Bronchial epithelial cell (primary cell): ENCODE results near the gene MSANTD3. TPM values are rescaled to one million over a fixed set of nuclear protein-coding genes. Genes with fewer than 3 reads are reported as not detected.
"Not testable (repeated sequence)": the region's sequence is repeated elsewhere in the genome, so short reads cannot be mapped to it uniquely, and the experiment has no call there.

Experiments used
- DNase-seq: peaks from one replicate; pipeline ENCODE4 v3.0.0-alpha.2; 2010; ENCODE audit warnings: low read depth
- FAIRE-seq: peaks from 2 replicates; lab custom pipeline; 2011; peaks lifted over from hg19 to GRCh38; lab: Jason Lieb, UNC
- H3K27me3 ChIP-seq: 2 replicates; pipeline ENCODE4 v1.5.1; 2011; ENCODE audit warnings: low read length; ENCODE audit not compliant: control insufficient read depth, insufficient read depth
- H3K36me3 ChIP-seq: 2 replicates; pipeline ENCODE4 v1.5.1; 2011; ENCODE audit warnings: low read length; ENCODE audit not compliant: control insufficient read depth, insufficient read depth
- H3K4me3 ChIP-seq: 2 replicates; pipeline ENCODE4 v1.5.1; 2011; ENCODE audit warnings: mild to moderate bottlenecking, low read depth, low read length, control low read depth
- total RNA-seq: library from RNA; depleted of rRNA; stranded (reverse); fragments of >200 nt; gene quantifications from 2 replicates; pipeline ENCODE4 v1.2.1, GENCODE V29; 2014
- TF ChIP-seq, protein P1 (sequence below): IDR thresholded peaks from 2 replicates; pipeline ENCODE4 v1.5.1; 2011; ENCODE audit warnings: mild to moderate bottlenecking, moderate library complexity, low read length, control low read depth, inconsistent platforms; ENCODE audit not compliant: insufficient read depth, severe bottlenecking

Gene MSANTD3
- total RNA-seq, 1 donor from 2014 or later = 37.1 TPM

- TF ChIP-seq, protein P1, sequence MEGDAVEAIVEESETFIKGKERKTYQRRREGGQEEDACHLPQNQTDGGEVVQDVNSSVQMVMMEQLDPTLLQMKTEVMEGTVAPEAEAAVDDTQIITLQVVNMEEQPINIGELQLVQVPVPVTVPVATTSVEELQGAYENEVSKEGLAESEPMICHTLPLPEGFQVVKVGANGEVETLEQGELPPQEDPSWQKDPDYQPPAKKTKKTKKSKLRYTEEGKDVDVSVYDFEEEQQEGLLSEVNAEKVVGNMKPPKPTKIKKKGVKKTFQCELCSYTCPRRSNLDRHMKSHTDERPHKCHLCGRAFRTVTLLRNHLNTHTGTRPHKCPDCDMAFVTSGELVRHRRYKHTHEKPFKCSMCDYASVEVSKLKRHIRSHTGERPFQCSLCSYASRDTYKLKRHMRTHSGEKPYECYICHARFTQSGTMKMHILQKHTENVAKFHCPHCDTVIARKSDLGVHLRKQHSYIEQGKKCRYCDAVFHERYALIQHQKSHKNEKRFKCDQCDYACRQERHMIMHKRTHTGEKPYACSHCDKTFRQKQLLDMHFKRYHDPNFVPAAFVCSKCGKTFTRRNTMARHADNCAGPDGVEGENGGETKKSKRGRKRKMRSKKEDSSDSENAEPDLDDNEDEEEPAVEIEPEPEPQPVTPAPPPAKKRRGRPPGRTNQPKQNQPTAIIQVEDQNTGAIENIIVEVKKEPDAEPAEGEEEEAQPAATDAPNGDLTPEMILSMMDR = no peak
- FAIRE-seq = no peak
- H3K27me3 ChIP-seq = no peaks in the 10 kb centered on the region
- H3K4me3 ChIP-seq = no peak overlapping the region
- peaks cover 1% of the 10 kb centered on the region for H3K36me3 ChIP-seq
- no peak for DNase-seq
Observed at GRCh38 chr9:100432736-100433135, 5.8 kb downstream of the MSANTD3 start.

- H3K36me3 ChIP-seq = peaks cover 1% of the 10 kb centered on the region
- TF ChIP-seq, protein P1 = no peak
- FAIRE-seq = no peak
Observed at GRCh38 chr9:100436571-100436970, 9.6 kb downstream of the MSANTD3 start.

DNA sequence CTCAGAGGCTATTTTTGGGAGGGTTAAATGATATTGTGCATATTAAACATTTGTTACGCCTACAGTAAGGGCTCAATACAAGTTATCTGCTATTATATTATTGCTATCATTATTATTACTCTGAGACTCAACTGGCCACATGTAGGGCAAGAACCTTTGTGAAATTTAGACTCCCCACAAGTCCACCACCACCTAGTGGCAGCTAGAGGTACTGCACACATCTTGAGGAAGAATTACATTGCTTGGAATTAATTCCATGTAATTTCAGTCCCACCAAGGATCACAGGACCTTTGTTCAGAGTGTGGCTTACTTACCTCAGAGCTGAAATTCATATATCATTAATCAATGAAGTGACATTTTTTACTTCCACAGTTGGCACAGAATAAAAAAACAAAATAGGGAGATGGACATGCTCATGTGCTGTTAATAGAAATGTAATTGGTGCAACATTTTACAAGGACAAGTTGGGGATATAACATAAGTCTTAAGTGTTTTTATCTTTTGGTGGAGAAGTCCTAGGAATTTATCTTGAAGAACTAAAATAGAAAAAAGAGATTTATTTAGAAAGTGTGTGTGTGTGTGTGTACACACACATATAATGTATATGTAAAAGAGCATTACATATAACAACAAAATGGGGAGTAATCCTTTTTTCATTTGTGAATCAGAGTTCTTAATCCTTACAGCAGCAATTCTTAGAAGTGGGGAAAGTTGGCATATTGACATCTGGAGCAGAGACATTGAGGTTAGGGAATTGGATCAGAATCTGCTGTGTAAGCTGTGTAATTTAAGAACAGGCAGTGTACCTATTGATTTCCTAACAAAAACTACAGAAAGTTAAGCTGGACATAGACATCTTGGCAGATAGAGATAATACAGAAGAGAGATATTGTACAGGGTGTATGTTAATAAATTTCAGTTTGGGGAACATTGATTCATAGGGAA, 11.2 kb downstream of the MSANTD3 start:
- no peak for FAIRE-seq

More at GRCh38 chr9:100436571-100436970, 9.6 kb downstream of the MSANTD3 start:
- Histone ChIP-seq H3K27me3 (no peaks in the 10 kb centered on the region), H3K4me3 (no peak overlapping the region)
- no peak for DNase-seq

GRCh38 chr9:100440071-100440470, 13.1 kb downstream of the MSANTD3 start:
- H3K27me3 ChIP-seq = no peaks in the 10 kb centered on the region
- H3K36me3 ChIP-seq = peaks cover 3% of the 10 kb centered on the region
- TF ChIP-seq, protein P1 = no peak
- DNase-seq (peak; percentile 21), FAIRE-seq (no peak)
- H3K4me3 ChIP-seq = no peak overlapping the region

More for the DNA sequence above, 11.2 kb downstream of the MSANTD3 start:
- TF ChIP-seq, protein P1 = peak; percentile 69
- Histone ChIP-seq H3K36me3 (peaks cover 3% of the 10 kb centered on the region), H3K27me3 (no peaks in the 10 kb centered on the region), H3K4me3 (no peak overlapping the region)
- DNase-seq = peak; percentile 75

DNA sequence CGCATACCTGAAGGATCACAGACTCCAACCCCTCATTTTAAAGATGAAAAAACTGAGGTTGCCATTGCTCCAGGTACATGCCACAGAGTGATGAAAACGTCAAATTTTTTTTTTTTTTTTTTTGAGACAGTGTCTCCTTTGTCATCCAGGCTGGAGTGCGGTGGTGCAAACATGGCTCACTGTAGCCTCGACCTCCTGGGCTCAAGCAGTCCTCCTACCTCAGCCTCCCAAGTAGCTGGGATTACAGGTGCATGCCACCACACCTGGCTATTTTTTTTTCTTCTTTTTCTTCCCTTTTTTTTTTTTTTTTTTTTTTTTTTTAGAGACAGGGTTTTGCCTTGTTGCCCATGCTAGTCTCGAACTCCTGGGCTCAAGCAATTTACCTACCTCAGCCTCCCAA, 13.5 kb downstream of the MSANTD3 start:
- H3K4me3 ChIP-seq, FAIRE-seq, DNase-seq, H3K27me3 ChIP-seq, H3K36me3 ChIP-seq: not testable (repeated sequence)

DNA sequence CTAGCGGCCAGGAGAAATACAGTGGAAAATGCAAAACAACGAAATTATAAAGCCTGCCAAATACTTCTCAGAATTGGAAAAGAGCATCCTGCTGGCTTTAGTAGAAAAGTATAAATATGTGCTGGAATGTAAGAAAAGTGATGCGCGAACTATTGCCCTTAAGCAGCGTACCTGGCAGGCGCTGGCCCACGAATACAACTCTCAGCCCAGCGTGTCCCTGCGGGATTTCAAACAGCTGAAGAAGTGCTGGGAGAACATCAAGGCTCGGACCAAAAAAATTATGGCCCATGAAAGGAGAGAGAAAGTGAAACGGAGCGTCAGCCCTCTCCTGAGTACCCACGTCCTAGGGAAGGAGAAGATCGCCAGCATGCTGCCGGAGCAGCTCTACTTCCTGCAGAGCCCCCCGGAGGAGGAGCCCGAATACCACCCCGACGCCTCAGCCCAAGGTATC, 15.0 kb downstream of the MSANTD3 start:
- no peak for FAIRE-seq
- no peaks in the 10 kb centered on the region for H3K27me3 ChIP-seq
- DNase-seq = no peak
- H3K4me3 ChIP-seq = no peak overlapping the region
- TF ChIP-seq, protein P1 = no peak
- peaks cover 1% of the 10 kb centered on the region for H3K36me3 ChIP-seq
